H1 (cell line): ENCODE measurements around the gene ITLN1. TPM values are rescaled to one million over a fixed set of nuclear protein-coding genes. Genes with fewer than 3 reads are reported as not detected.

Source experiments
- CTCF ChIA-PET: fragments of 300-600 bp; sonication (Branson Sonifier 250); formaldehyde crosslinking; loops from one replicate; lab custom pipeline; 2021; ENCODE audit not compliant: partially characterized antibody; lab: Charles Lee
- POLR2A ChIA-PET: fragments of 300-600 bp; sonication (Branson Sonifier 250); formaldehyde crosslinking; loops from one replicate; lab custom pipeline; 2021; ENCODE audit warnings: inconsistent platforms; ENCODE audit not compliant: partially characterized antibody; lab: Charles Lee
- DNase-seq, 2 experiments: peaks; one replicate each; pipeline versions ENCODE4 v3.0.0 to v3.0.0-alpha.2; 2010 to 2022; ENCODE audit warnings: low spot score in 2 of 2, low read depth in 1 of 2, mixed read lengths in 1 of 2
- FAIRE-seq: peaks from 2 replicates; lab custom pipeline; 2011; peaks lifted over from hg19 to GRCh38; lab: Jason Lieb, UNC
- H2AFZ ChIP-seq: 2 replicates; pipeline ENCODE4 v1.8.1; 2012; ENCODE audit warnings: low read length, inconsistent platforms
- H2AK5ac ChIP-seq: 2 replicates; pipeline ENCODE4 v1.6.1; 2013; ENCODE audit warnings: low read depth, low read length
- H2BK120ac ChIP-seq: replicated peaks from 2 replicates; pipeline ENCODE3; 2013; ENCODE audit warnings: low read depth, low read length, inconsistent platforms
- H2BK12ac ChIP-seq: 2 replicates; pipeline ENCODE4 v1.6.1; 2013; ENCODE audit warnings: low read depth, low read length
- H2BK15ac ChIP-seq: 2 replicates; pipeline ENCODE4 v1.6.1; 2013; ENCODE audit warnings: low read length
- H2BK20ac ChIP-seq: 2 replicates; pipeline ENCODE4 v1.6.1; 2013; ENCODE audit warnings: low read length
- H2BK5ac ChIP-seq: 2 replicates; pipeline ENCODE4 v1.6.1; 2013; ENCODE audit warnings: low read depth, low read length
- H3K14ac ChIP-seq: 2 replicates; pipeline ENCODE4 v1.6.1; 2013; ENCODE audit warnings: inconsistent platforms; ENCODE audit not compliant: insufficient read length
- H3K18ac ChIP-seq: 2 replicates; pipeline ENCODE4 v1.6.1; 2013; ENCODE audit warnings: low read length; ENCODE audit errors: extremely low read depth
- H3K23ac ChIP-seq: 2 replicates; pipeline ENCODE4 v1.6.1; 2013; ENCODE audit warnings: inconsistent platforms; ENCODE audit not compliant: insufficient read length
- H3K23me2 ChIP-seq: 2 replicates; pipeline ENCODE4 v1.6.1; 2013; ENCODE audit warnings: low read depth, low read length
- H3K27ac ChIP-seq: 2 replicates; pipeline ENCODE4 v1.6.1; 2011; ENCODE audit warnings: low read depth, low read length, inconsistent platforms
- H3K27me3 ChIP-seq, 4 experiments: replicated peaks in 1 of 4; 1 replicate in 1 of 4; 2 replicates in 3 of 4; pipeline versions ENCODE4 v1.6.1 to v1.8.1; 2011 to 2013; ENCODE audit warnings: low read length in 3 of 4, mild to moderate bottlenecking in 3 of 4, inconsistent platforms in 2 of 4, mixed read lengths in 2 of 4, moderate library complexity in 1 of 4; ENCODE audit not compliant: control insufficient read depth in 3 of 4, insufficient read depth in 3 of 4; ENCODE audit errors: extremely low read depth in 1 of 4
- H3K36me3 ChIP-seq, 4 experiments: 2 replicates each; pipeline versions ENCODE4 v1.6.1 to v1.8.1; 2011 to 2013; ENCODE audit warnings: mild to moderate bottlenecking in 4 of 4, low read length in 3 of 4, moderate library complexity in 2 of 4, control low read depth in 1 of 4, inconsistent platforms in 1 of 4; ENCODE audit not compliant: insufficient read depth in 4 of 4, control insufficient read depth in 2 of 4
- H3K4ac ChIP-seq: replicated peaks from 2 replicates; pipeline ENCODE3; 2013; ENCODE audit warnings: low read length, low read depth, mixed read lengths, inconsistent platforms; ENCODE audit not compliant: insufficient read length
- H3K4me1 ChIP-seq, 4 experiments: replicated peaks in 1 of 4; 1 replicate in 1 of 4; 2 replicates in 3 of 4; pipeline versions ENCODE4 v1.6.1 to v1.8.1; 2011 to 2013; ENCODE audit warnings: low read length in 3 of 4, inconsistent platforms in 2 of 4, mixed read lengths in 1 of 4; ENCODE audit not compliant: insufficient read depth in 4 of 4, control insufficient read depth in 3 of 4
- H3K4me2 ChIP-seq, 2 experiments: 2 replicates each; pipeline versions ENCODE4 v1.6.1 to v1.8.1; 2011 to 2013; ENCODE audit warnings: low read depth in 2 of 2, low read length in 2 of 2, control low read depth in 1 of 2, inconsistent platforms in 1 of 2, mild to moderate bottlenecking in 1 of 2; ENCODE audit not compliant: insufficient read depth in 1 of 2
- H3K4me3 ChIP-seq, 4 experiments: fragments of 200-600, 300-600 bp in 1 of 4; sonication (generic), shearing (Covaris generic), sonication (Bioruptor Twin) in 1 of 4; 2 replicates each; pipeline versions ENCODE4 v1.5.1 to v1.8.1; 2011 to 2016; ENCODE audit warnings: low read length in 4 of 4, low read depth in 3 of 4, control low read depth in 2 of 4, inconsistent platforms in 2 of 4, mild to moderate bottlenecking in 2 of 4, mixed read lengths in 1 of 4, moderate library complexity in 1 of 4; ENCODE audit not compliant: insufficient read depth in 2 of 4; ENCODE audit errors: extremely low read depth in 1 of 4
- H3K56ac ChIP-seq: replicated peaks from 2 replicates; pipeline ENCODE3; 2013; ENCODE audit warnings: low read depth, mild to moderate bottlenecking, mixed read lengths, low read length, inconsistent platforms; ENCODE audit not compliant: insufficient read length
- H3K79me1 ChIP-seq: 2 replicates; pipeline ENCODE4 v1.6.1; 2013; ENCODE audit warnings: low read depth, low read length, control low read depth
- H3K79me2 ChIP-seq, 2 experiments: 2 replicates each; pipeline versions ENCODE4 v1.6.1 to v1.8.1; 2012 to 2013; ENCODE audit warnings: low read length in 2 of 2, mild to moderate bottlenecking in 2 of 2, inconsistent platforms in 1 of 2; ENCODE audit not compliant: insufficient read depth in 2 of 2, control insufficient read depth in 1 of 2
- H3K9ac ChIP-seq, 4 experiments: replicated peaks in 1 of 4; 1 replicate in 1 of 4; 2 replicates in 3 of 4; pipeline versions ENCODE4 v1.6.1 to v1.8.1; 2011 to 2013; ENCODE audit warnings: low read depth in 3 of 4, low read length in 3 of 4, control low read depth in 2 of 4, mild to moderate bottlenecking in 2 of 4, moderate library complexity in 2 of 4, inconsistent platforms in 1 of 4; ENCODE audit errors: extremely low read depth in 1 of 4
- H3K9me3 ChIP-seq, 2 experiments: 2 replicates each; pipeline versions ENCODE4 v1.6.1 to v1.8.1; 2012 to 2013; ENCODE audit warnings: mild to moderate bottlenecking in 2 of 2, moderate library complexity in 2 of 2, control low read depth in 1 of 2, inconsistent platforms in 1 of 2, low read depth in 1 of 2, low read length in 1 of 2, mixed read lengths in 1 of 2; ENCODE audit not compliant: insufficient read depth in 2 of 2
- H4K20me1 ChIP-seq, 2 experiments: replicated peaks in 1 of 2; 2 replicates each; pipeline versions ENCODE3 to v1.8.1; 2011 to 2013; ENCODE audit warnings: inconsistent platforms in 2 of 2, low read length in 2 of 2, mild to moderate bottlenecking in 1 of 2; ENCODE audit not compliant: insufficient read depth in 2 of 2, control insufficient read depth in 1 of 2
- H4K5ac ChIP-seq: 2 replicates; pipeline ENCODE4 v1.6.1; 2013; ENCODE audit warnings: low read length, low read depth, mixed read lengths, inconsistent platforms; ENCODE audit not compliant: insufficient read length
- H4K8ac ChIP-seq: 2 replicates; pipeline ENCODE4 v1.8.0; 2013; ENCODE audit warnings: mild to moderate bottlenecking, moderate library complexity, low read length, inconsistent platforms; ENCODE audit not compliant: insufficient read depth; ENCODE audit errors: extremely low read depth
- H4K91ac ChIP-seq: replicated peaks from 2 replicates; pipeline ENCODE3; 2013; ENCODE audit warnings: low read length, mixed read lengths, inconsistent platforms; ENCODE audit not compliant: insufficient read length
- ASH2L ChIP-seq: fragments of 200-600, 300-600 bp; sonication (generic); IDR thresholded peaks from one replicate; pipeline ENCODE4 v1.7.1; 2017; ENCODE audit warnings: low read length
- EGR1 ChIP-seq: IDR thresholded peaks from 2 replicates; pipeline ENCODE4 v1.6.1; 2011; ENCODE audit warnings: low read depth, low read length, borderline replicate concordance
- FOSL1 ChIP-seq: IDR thresholded peaks from 2 replicates; pipeline ENCODE4 v1.6.1; 2011; ENCODE audit warnings: mild to moderate bottlenecking, low read depth, low read length, moderate library complexity; ENCODE audit not compliant: insufficient read depth
- HDAC6 ChIP-seq: IDR thresholded peaks from one replicate; pipeline ENCODE4 v1.7.1; 2012; ENCODE audit warnings: low read depth, mild to moderate bottlenecking, inconsistent platforms, low read length, moderate library complexity
- JUND ChIP-seq: IDR thresholded peaks from 2 replicates; pipeline ENCODE4 v1.6.1; 2011; ENCODE audit warnings: mild to moderate bottlenecking, improper control_type of control experiment, low read length
- KDM4A ChIP-seq: IDR thresholded peaks from one replicate; pipeline ENCODE4 v1.7.1; 2012; ENCODE audit warnings: low read depth, mild to moderate bottlenecking, moderate library complexity, low read length, inconsistent platforms; ENCODE audit not compliant: severe bottlenecking
- NANOG ChIP-seq: IDR thresholded peaks from 2 replicates; pipeline ENCODE4 v1.6.1; 2011; ENCODE audit warnings: low read length, low read depth, mild to moderate bottlenecking, inconsistent platforms; ENCODE audit not compliant: insufficient read depth, poor library complexity, severe bottlenecking
- PHF8 ChIP-seq: fragments of 200-600 bp; sonication (generic); conservative IDR thresholded peaks from 2 replicates; pipeline ENCODE4 v1.7.1; 2012; ENCODE audit warnings: low read depth, mild to moderate bottlenecking, inconsistent platforms, low read length, moderate library complexity
- RFX5 ChIP-seq: IDR thresholded peaks from 2 replicates; pipeline ENCODE4 v1.6.1; 2011; ENCODE audit warnings: low read depth, low read length, improper control_type of control experiment, borderline replicate concordance
- SIRT6 ChIP-seq: IDR thresholded peaks from one replicate; pipeline ENCODE4 v1.7.1; 2012; ENCODE audit warnings: low read length, inconsistent platforms
- SRF ChIP-seq: IDR thresholded peaks from 2 replicates; pipeline ENCODE4 v1.6.1; 2011; ENCODE audit warnings: mild to moderate bottlenecking, low read depth, low read length, moderate library complexity
- TAF7 ChIP-seq: optimal IDR thresholded peaks from 2 replicates; pipeline ENCODE3; 2011; ENCODE audit warnings: low read depth, mild to moderate bottlenecking, inconsistent platforms, low read length, moderate library complexity, borderline replicate concordance
- ZNF274 ChIP-seq: IDR thresholded peaks from 2 replicates; pipeline ENCODE4 v1.7.0; 2012; ENCODE audit warnings: low read length, borderline replicate concordance; ENCODE audit errors: extremely low read depth
- WGBS, 2 experiments: shearing (Covaris generic) in 1 of 2; methylation state at CpG; one replicate each; pipeline versions ENCODE4 v1.1.6 to v1.1.7; 2013 to 2015; ENCODE audit warnings: low lambda C conversion rate in 2 of 2, mixed read lengths in 2 of 2, inconsistent platforms in 1 of 2, low coverage in 1 of 2, missing lambda C conversion rate in 1 of 2; ENCODE audit not compliant: insufficient replicate concordance in 2 of 2, insufficient coverage in 1 of 2, insufficient read length in 1 of 2; ENCODE audit errors: extremely low coverage in 1 of 2, missing lambda C conversion rate in 1 of 2; 5-methylcytosine and 5-hydroxymethylcytosine counted together
- polyA plus RNA-seq, 7 experiments: library from polyadenylated mRNA; depleted of rRNA in 3 of 7; stranded (reverse) in 5 of 7; unstranded in 2 of 7; fragments of >200 nt in 5 of 7; fragments of 200-250 nt in 2 of 7; gene quantifications; 1 replicate in 5 of 7; 2 replicates in 1 of 7; 4 replicates in 1 of 7; pipeline versions ENCODE4 v1.2.1 to v1.2.3, GENCODE V29; 2011 to 2013; ENCODE audit warnings: missing spikeins in 2 of 7, mixed read lengths in 2 of 7
- total RNA-seq: library from RNA; stranded (reverse); fragmentation: NEBNext Ultra II Directional; extraction: Animal tissue kit (Norgen Biotek cat#: 25700); gene quantifications from 2 replicates; pipeline ENCODE4 v1.2.1, GENCODE V29; 2021

The ITLN1 gene
- total and polyA plus RNA-seq, 2 of the 8 experiments (the other 6 are each of a cell fraction or from before 2014, with no cell fraction given) = not detected

- Histone ChIP-seq H2BK5ac (no peak overlapping the region), H3K23ac (no peak overlapping the region), H2BK20ac (no peak overlapping the region), H2BK120ac (no peak overlapping the region), H3K4ac (no peak overlapping the region), H3K9ac (no peak overlapping the region), H3K4me3 (no peak overlapping the region), H2AK5ac (no peak overlapping the region), H3K14ac (no peak overlapping the region), H3K4me1 (no peaks in the 10 kb centered on the region), H3K18ac (no peak overlapping the region), H3K23me2 (no peaks in the 10 kb centered on the region), H4K8ac (no peak overlapping the region), H2BK15ac (no peak overlapping the region), H3K56ac (no peak overlapping the region), H3K27ac (no peak overlapping the region), H4K91ac (no peak overlapping the region), H2AFZ (no peak overlapping the region), H3K27me3 (no peaks in the 10 kb centered on the region), H4K20me1 (no peaks in the 10 kb centered on the region), H2BK12ac (no peak overlapping the region), H3K4me2 (no peak overlapping the region), H3K36me3 (no peaks in the 10 kb centered on the region), H3K79me1 (no peaks in the 10 kb centered on the region), H3K9me3 (no peaks in the 10 kb centered on the region), H3K79me2 (no peaks in the 10 kb centered on the region), H4K5ac (no peak overlapping the region)
- POLR2A ChIA-PET = no interaction called here
- WGBS, 2 experiments = 92% methylated on average over 8 of the region's 8 CpGs; no CpG with 5 or more reads in 1 of the 2 experiments
- no peak for DNase-seq
- FAIRE-seq = no peak
- CTCF ChIA-PET = interaction anchor here (0.8 to 2.3 kb wide), 12 partner anchors 15 to 192 kb away, joined by 3 to 7 read pairs (median 3); partner anchors contain the start of genes ITLN1 and ITLN2
- TF ChIP-seq TAF7 = no peak
- TF ChIP-seq NANOG = no peak
- no peak for TF ChIP-seq HDAC6
- no peak for TF ChIP-seq EGR1
- no peak for TF ChIP-seq ASH2L
- TF ChIP-seq PHF8 = no peak
- TF ChIP-seq FOSL1 = no peak
- TF ChIP-seq SIRT6 = no peak
- TF ChIP-seq RFX5 = no peak
- no peak for TF ChIP-seq SRF
- no peak for TF ChIP-seq KDM4A
- no peak for TF ChIP-seq JUND
- TF ChIP-seq ZNF274 = no peak
Observed at GRCh38 chr1:160904783-160905616, 20.0 kb upstream of the ITLN1 start.
